Measurements from ENCODE around the gene COMMD3. TPM values are rescaled to one million over a fixed set of nuclear protein-coding genes. Genes with fewer than 3 reads are reported as not detected.
A peak's percentile ranks its signal among the peaks of the same experiment; 100 is the strongest.

COMMD3 gene
- total RNA-seq, 1 experiment from 2014 or later: 2.4 TPM

DNA sequence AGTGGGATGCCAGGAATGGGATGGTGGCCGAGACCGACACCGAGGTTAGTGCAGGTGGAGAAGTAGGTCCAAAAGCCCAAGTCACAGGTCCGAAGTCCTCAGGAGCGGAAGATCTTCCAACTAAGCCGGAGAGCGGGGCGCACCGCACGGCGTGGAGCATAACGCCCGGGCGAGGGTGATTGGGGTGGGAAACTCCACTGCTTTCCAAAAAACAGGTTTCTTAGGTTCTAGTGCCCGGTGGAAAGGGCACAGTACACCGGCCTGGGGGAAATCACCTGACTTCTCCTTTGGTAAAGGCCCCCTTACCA lies 17.7 kb downstream of the COMMD3 start:
- H2BK20ac ChIP-seq (ENCODE audit: low read depth, low read length, poor library complexity, severe bottlenecking): no peak overlapping the region
- peaks cover 14% of the 10 kb centered on the region for H3K23me2 ChIP-seq (ENCODE audit: insufficient read length, low read depth, low read length, poor library complexity, severe bottlenecking)
- no peak overlapping the region for H3K27ac ChIP-seq (ENCODE audit: insufficient read length, low read depth, low read length)
- no peak overlapping the region for H3T11ph ChIP-seq (ENCODE audit: low read length)
- Mint-ChIP-seq H3K27ac (no peak overlapping the region), H3K36me3 (ENCODE audit: insufficient read depth in 1 of 3, low read depth in 3 of 3) (0 out of 7 replicates have a peak, but pooled peaks cover 0 to 5% (median 0%) of the 10 kb centered on the region in 3 experiments), H3K9me3 (no peaks in the 10 kb centered on the region; a peak in 3 of 5 replicates), H3K4me1 (peaks cover 6 to 17% of the 10 kb centered on the region in 2 experiments), H3K27me3 (ENCODE audit: low read depth) (peaks cover 99% of the 10 kb centered on the region), H3K4me3 (peak overlapping the region; percentile 23 to 73)
- no peak overlapping the region for H4K8ac ChIP-seq (replicated peaks; ENCODE audit: insufficient read length, low read depth, low read length)
- H3K4ac ChIP-seq (ENCODE audit: low read depth, low read length): no peak overlapping the region
- no peak overlapping the region for H3K18ac ChIP-seq (ENCODE audit: insufficient read length, low read depth, low read length)
- DNase-seq: no peak
- no CpG with 5 or more reads among the region's 16 CpGs for WGBS (ENCODE audit: extremely low coverage, insufficient read length, low lambda C conversion rate)
- H4K20me1 ChIP-seq (ENCODE audit: control insufficient read depth, insufficient read depth, insufficient read length): no peaks in the 10 kb centered on the region
- no peak overlapping the region for H3K9ac ChIP-seq (ENCODE audit: extremely low read depth, insufficient read length, low read length)
- no peak overlapping the region for H2AK5ac ChIP-seq (ENCODE audit: insufficient read length, low read length)
- H3K79me1 ChIP-seq (ENCODE audit: insufficient read depth, low read depth, low read length, poor library complexity, severe bottlenecking): no peaks in the 10 kb centered on the region
- H2BK120ac ChIP-seq (ENCODE audit: low read depth, low read length, poor library complexity, severe bottlenecking): no peak overlapping the region
- no peak overlapping the region for H4K91ac ChIP-seq (ENCODE audit: insufficient read length, low read depth, low read length)
- no peak overlapping the region for H2AFZ ChIP-seq (ENCODE audit: low read length)
- H2BK5ac ChIP-seq (ENCODE audit: insufficient read length, low read length): no peak overlapping the region
- H2BK12ac ChIP-seq (ENCODE audit: insufficient read length, low read depth, low read length): no peak overlapping the region
- TF ChIP-seq CTCF (conservative IDR thresholded peaks at IDR 0.05): no peak
- no peak overlapping the region for H3K23ac ChIP-seq (ENCODE audit: insufficient read length, low read depth, low read length)
- no peak overlapping the region for H3K14ac ChIP-seq (ENCODE audit: insufficient read depth, low read length)
- H3K9me3 ChIP-seq (ENCODE audit: control insufficient read depth, low read depth, low read length): no peaks in the 10 kb centered on the region
- H4K5ac ChIP-seq (ENCODE audit: insufficient read length, low read depth, low read length): no peak overlapping the region
- H3K27me3 ChIP-seq (ENCODE audit: insufficient read depth, low read length): peaks cover 61% of the 10 kb centered on the region; the same call in 1 of the 2 replicates
- H3K56ac ChIP-seq (ENCODE audit: insufficient read length, low read depth, low read length): no peak overlapping the region
- H3K4me1 ChIP-seq (ENCODE audit: insufficient read depth, low read length): no peaks in the 10 kb centered on the region
- H2BK15ac ChIP-seq (ENCODE audit: low read depth, low read length): no peak overlapping the region
- H3K4me2 ChIP-seq (ENCODE audit: insufficient read depth, insufficient read length, low read length): peak overlapping the region; percentile 38
- no peaks in the 10 kb centered on the region for H3K79me2 ChIP-seq (ENCODE audit: insufficient read depth, low read length)

Data from H9 (cell line).